GM12874 (cell line): ENCODE results near the gene CLIC6.

ENCODE experiments used
- TF ChIP-seq, protein P1 (sequence below): IDR thresholded peaks from 2 replicates; pipeline ENCODE4 v1.5.1; 2011; ENCODE audit warnings: low read depth, mild to moderate bottlenecking, control low read depth, low read length, moderate library complexity; ENCODE audit not compliant: insufficient read depth

Gene CLIC6

GRCh38 chr21:34630536-34631143, 38.2 kb upstream of the CLIC6 start:
- TF ChIP-seq, protein P1, sequence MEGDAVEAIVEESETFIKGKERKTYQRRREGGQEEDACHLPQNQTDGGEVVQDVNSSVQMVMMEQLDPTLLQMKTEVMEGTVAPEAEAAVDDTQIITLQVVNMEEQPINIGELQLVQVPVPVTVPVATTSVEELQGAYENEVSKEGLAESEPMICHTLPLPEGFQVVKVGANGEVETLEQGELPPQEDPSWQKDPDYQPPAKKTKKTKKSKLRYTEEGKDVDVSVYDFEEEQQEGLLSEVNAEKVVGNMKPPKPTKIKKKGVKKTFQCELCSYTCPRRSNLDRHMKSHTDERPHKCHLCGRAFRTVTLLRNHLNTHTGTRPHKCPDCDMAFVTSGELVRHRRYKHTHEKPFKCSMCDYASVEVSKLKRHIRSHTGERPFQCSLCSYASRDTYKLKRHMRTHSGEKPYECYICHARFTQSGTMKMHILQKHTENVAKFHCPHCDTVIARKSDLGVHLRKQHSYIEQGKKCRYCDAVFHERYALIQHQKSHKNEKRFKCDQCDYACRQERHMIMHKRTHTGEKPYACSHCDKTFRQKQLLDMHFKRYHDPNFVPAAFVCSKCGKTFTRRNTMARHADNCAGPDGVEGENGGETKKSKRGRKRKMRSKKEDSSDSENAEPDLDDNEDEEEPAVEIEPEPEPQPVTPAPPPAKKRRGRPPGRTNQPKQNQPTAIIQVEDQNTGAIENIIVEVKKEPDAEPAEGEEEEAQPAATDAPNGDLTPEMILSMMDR = peak; percentile 62

DNA sequence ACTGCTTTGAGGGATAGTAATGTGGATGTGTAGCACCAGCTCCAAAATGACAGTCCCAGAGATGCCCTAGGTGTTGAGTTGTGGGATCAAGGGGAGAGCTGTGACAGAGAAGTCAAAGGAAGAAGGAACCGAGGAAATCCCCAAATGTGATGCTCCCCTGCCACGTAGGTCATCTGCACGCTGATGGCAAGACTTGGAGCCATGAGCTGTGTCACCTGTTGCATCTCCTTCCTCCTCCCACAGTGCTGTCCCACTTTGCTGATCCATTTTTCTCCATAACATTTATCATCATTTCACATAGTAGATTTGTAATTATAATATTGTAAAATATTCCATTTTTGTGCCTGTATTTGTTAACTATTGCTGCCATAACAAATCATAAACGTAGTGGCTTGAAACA, 36.3 kb upstream of the CLIC6 start:
- TF ChIP-seq, protein P1 = no peak

- TF ChIP-seq, protein P1 = peak; percentile 47
Observed at GRCh38 chr21:34635307-34635706, 33.5 kb upstream of the CLIC6 start.

GRCh38 chr21:34636961-34637360, 31.8 kb upstream of the CLIC6 start:
- TF ChIP-seq, protein P1 = no peak

GRCh38 chr21:34639250-34639649, 29.5 kb upstream of the CLIC6 start:
- TF ChIP-seq, protein P1 = no peak

DNA sequence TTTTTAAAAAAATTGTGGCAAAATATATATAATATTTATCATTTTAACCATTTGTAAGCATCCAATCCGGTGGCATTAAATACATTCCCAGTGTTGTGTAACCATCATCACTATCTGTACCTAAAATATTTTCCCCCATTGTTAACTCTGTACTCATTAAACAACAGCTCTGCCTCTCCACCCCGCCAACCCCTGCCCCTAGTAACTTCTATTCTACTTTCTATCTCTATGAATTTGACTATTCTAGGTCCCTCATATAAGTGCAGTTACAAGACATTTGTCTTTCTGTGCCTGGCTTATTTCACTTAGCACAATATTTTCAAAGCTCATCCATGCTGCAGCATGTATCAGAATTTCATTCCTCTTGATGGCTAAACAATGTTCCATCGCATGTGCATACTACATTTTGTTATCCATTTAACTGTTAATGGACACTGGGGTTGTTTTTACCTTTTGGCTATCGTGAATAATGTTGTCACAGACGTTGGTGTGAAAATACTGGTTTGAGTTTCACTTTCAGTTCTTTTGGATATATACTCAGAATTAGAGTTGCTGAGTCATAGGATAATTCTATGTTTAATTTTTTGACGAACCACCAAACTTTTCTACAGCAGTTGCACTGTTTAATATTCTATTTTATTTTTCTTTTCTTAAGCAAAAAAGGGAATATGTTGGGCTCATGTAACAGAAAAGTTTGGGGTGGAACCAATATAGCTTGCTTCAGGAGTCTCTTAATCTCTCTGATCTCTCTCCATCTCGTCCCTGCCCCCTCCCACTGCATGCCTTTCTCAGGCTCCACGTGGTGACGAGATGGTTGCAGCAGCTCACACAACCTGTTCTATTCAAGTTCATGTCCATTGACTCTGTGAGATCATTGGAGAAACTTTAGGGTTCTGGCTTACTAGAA, 28.7 kb upstream of the CLIC6 start:
- TF ChIP-seq, protein P1 = no peak

GRCh38 chr21:34640858-34641257, 27.9 kb upstream of the CLIC6 start:
- TF ChIP-seq, protein P1 = no peak
